ENCODE measurements around the gene LANCL3. TPM values are rescaled to one million over a fixed set of nuclear protein-coding genes. Genes with fewer than 3 reads are reported as not detected.
A peak's percentile ranks its signal among the peaks of the same experiment; 100 is the strongest.

The LANCL3 gene
- total RNA-seq, 1 donor from 2014 or later = 0.36 TPM

GRCh38 chrX:37717708-37718107 lies 146.2 kb downstream of the LANCL3 start:
- Histone ChIP-seq H3K27ac (ENCODE audit: low read depth, low read length) (no peak overlapping the region), H3K4me1 (ENCODE audit: insufficient read depth, low read length) (no peaks in the 10 kb centered on the region), H4K20me1 (ENCODE audit: insufficient read depth, low read length) (no peaks in the 10 kb centered on the region), H3K36me3 (ENCODE audit: insufficient read depth, low read length) (no peaks in the 10 kb centered on the region), H3K27me3 (ENCODE audit: insufficient read depth, low read length) (no peaks in the 10 kb centered on the region), H3K4me2 (ENCODE audit: low read length) (no peak overlapping the region), H3K4me3 (ENCODE audit: insufficient read depth, low read depth, low read length) (no peak overlapping the region), H2AFZ (ENCODE audit: low read depth, low read length) (no peak overlapping the region), H3K79me2 (ENCODE audit: insufficient read depth, low read length) (no peaks in the 10 kb centered on the region), H3K9ac (ENCODE audit: low read length) (no peak overlapping the region), H3K9me3 (ENCODE audit: insufficient read depth, low read depth, low read length) (no peaks in the 10 kb centered on the region)
- DNase-seq (ENCODE audit: low read depth) (no peak), FAIRE-seq (peak; percentile 76)
- no peak overlapping the region for H3K27ac Mint-ChIP-seq (ENCODE audit: unreplicated experiment)
- H3K4me1 Mint-ChIP-seq (ENCODE audit: low read depth, unreplicated experiment) = peaks cover 2% of the 10 kb centered on the region
- H3K4me3 Mint-ChIP-seq (ENCODE audit: unreplicated experiment) = no peak overlapping the region
- no peaks in the 10 kb centered on the region for H3K9me3 Mint-ChIP-seq (ENCODE audit: unreplicated experiment)
- H3K36me3 Mint-ChIP-seq (ENCODE audit: low read depth, unreplicated experiment) = no peaks in the 10 kb centered on the region
- no peaks in the 10 kb centered on the region for H3K27me3 Mint-ChIP-seq (ENCODE audit: low read depth, unreplicated experiment)
- TF ChIP-seq EZH2 (IDR thresholded peaks at IDR 0.05; ENCODE audit: insufficient read depth, low read length) (no peak), CTCF (IDR thresholded peaks at IDR 0.05; ENCODE audit: insufficient read depth, low read depth, low read length) (no peak)

- no peaks in the 10 kb centered on the region for H3K36me3 Mint-ChIP-seq (ENCODE audit: low read depth, unreplicated experiment)
- Histone ChIP-seq H3K79me2 (ENCODE audit: insufficient read depth, low read length) (no peaks in the 10 kb centered on the region), H3K9me3 (ENCODE audit: insufficient read depth, low read depth, low read length) (no peaks in the 10 kb centered on the region), H3K9ac (ENCODE audit: low read length) (no peak overlapping the region), H3K36me3 (ENCODE audit: insufficient read depth, low read length) (no peaks in the 10 kb centered on the region), H3K4me2 (ENCODE audit: low read length) (no peak overlapping the region), H3K4me3 (ENCODE audit: insufficient read depth, low read depth, low read length) (no peak overlapping the region), H2AFZ (ENCODE audit: low read depth, low read length) (no peak overlapping the region), H4K20me1 (ENCODE audit: insufficient read depth, low read length) (no peaks in the 10 kb centered on the region), H3K4me1 (ENCODE audit: insufficient read depth, low read length) (no peaks in the 10 kb centered on the region), H3K27ac (ENCODE audit: low read depth, low read length) (no peak overlapping the region), H3K27me3 (ENCODE audit: insufficient read depth, low read length) (no peaks in the 10 kb centered on the region)
- H3K27me3 Mint-ChIP-seq (ENCODE audit: low read depth, unreplicated experiment) = no peaks in the 10 kb centered on the region
- TF ChIP-seq CTCF (IDR thresholded peaks at IDR 0.05; ENCODE audit: insufficient read depth, low read depth, low read length) (no peak), EZH2 (IDR thresholded peaks at IDR 0.05; ENCODE audit: insufficient read depth, low read length) (no peak)
- no peak overlapping the region for H3K4me3 Mint-ChIP-seq (ENCODE audit: unreplicated experiment)
- DNase-seq (ENCODE audit: low read depth) = no peak
- no peak overlapping the region for H3K27ac Mint-ChIP-seq (ENCODE audit: unreplicated experiment)
- no peaks in the 10 kb centered on the region for H3K9me3 Mint-ChIP-seq (ENCODE audit: unreplicated experiment)
- FAIRE-seq = peak; percentile 20
- peaks cover 2% of the 10 kb centered on the region for H3K4me1 Mint-ChIP-seq (ENCODE audit: low read depth, unreplicated experiment)
Measured at GRCh38 chrX:37722595-37722994, 151.1 kb downstream of the LANCL3 start.

GRCh38 chrX:37726346-37726745 lies 154.9 kb downstream of the LANCL3 start:
- no peak overlapping the region for H3K27ac ChIP-seq (ENCODE audit: low read depth, low read length)
- no peaks in the 10 kb centered on the region for H3K36me3 ChIP-seq (ENCODE audit: insufficient read depth, low read length)
- no peak overlapping the region for H3K4me2 ChIP-seq (ENCODE audit: low read length)
- FAIRE-seq (no peak), DNase-seq (ENCODE audit: low read depth) (no peak)
- Mint-ChIP-seq H3K36me3 (ENCODE audit: low read depth, unreplicated experiment) (no peaks in the 10 kb centered on the region), H3K27me3 (ENCODE audit: low read depth, unreplicated experiment) (no peaks in the 10 kb centered on the region), H3K4me1 (ENCODE audit: low read depth, unreplicated experiment) (peaks cover 2% of the 10 kb centered on the region), H3K27ac (ENCODE audit: unreplicated experiment) (no peak overlapping the region), H3K4me3 (ENCODE audit: unreplicated experiment) (no peak overlapping the region), H3K9me3 (ENCODE audit: unreplicated experiment) (no peaks in the 10 kb centered on the region)
- no peaks in the 10 kb centered on the region for H4K20me1 ChIP-seq (ENCODE audit: insufficient read depth, low read length)
- no peaks in the 10 kb centered on the region for H3K9me3 ChIP-seq (ENCODE audit: insufficient read depth, low read depth, low read length)
- no peak overlapping the region for H2AFZ ChIP-seq (ENCODE audit: low read depth, low read length)
- no peak for TF ChIP-seq EZH2 (IDR thresholded peaks at IDR 0.05; ENCODE audit: insufficient read depth, low read length)
- no peak for TF ChIP-seq CTCF (IDR thresholded peaks at IDR 0.05; ENCODE audit: insufficient read depth, low read depth, low read length)
- H3K79me2 ChIP-seq (ENCODE audit: insufficient read depth, low read length) = no peaks in the 10 kb centered on the region
- H3K27me3 ChIP-seq (ENCODE audit: insufficient read depth, low read length) = no peaks in the 10 kb centered on the region
- H3K4me1 ChIP-seq (ENCODE audit: insufficient read depth, low read length) = no peaks in the 10 kb centered on the region
- H3K9ac ChIP-seq (ENCODE audit: low read length) = no peak overlapping the region
- no peak overlapping the region for H3K4me3 ChIP-seq (ENCODE audit: insufficient read depth, low read depth, low read length)

Other genes starting within 250 kb of the LANCL3 start
- gene PRRG1, start 222.3 kb upstream of the LANCL3 start, total RNA-seq = 33.0 and 33.7 TPM in 2 replicates
- gene XK, start 114.1 kb downstream of the LANCL3 start, total RNA-seq = 0.17 and 0.25 TPM in 2 replicates
- gene CYBB, start 208.4 kb downstream of the LANCL3 start, total RNA-seq = not detected in 2 replicates